NCI-H1092 treated with DMSO at 0.1 percent for 48 hours (cell line): ENCODE results near the gene PRCD.
"Not testable (repeated sequence)": the region's sequence is repeated elsewhere in the genome, so short reads cannot be mapped to it uniquely, and the experiment has no call there.

Experiments
- DNase-seq: peaks from one replicate; lab custom pipeline; 2025; lab: John Stamatoyannopoulos, UW

The PRCD gene

GRCh38 chr17:76527430-76528111 is 12.3 kb upstream of the PRCD start:
- no peak for DNase-seq

- DNase-seq = no peak
Observed at GRCh38 chr17:76528156-76528527, 11.7 kb upstream of the PRCD start.

GRCh38 chr17:76528528-76529223 is 11.2 kb upstream of the PRCD start:
- no peak for DNase-seq

GRCh38 chr17:76529224-76530094 is 10.4 kb upstream of the PRCD start:
- no peak for DNase-seq

GRCh38 chr17:76530095-76530723 is 9.6 kb upstream of the PRCD start:
- no peak for DNase-seq

GRCh38 chr17:76530811-76531485 is 8.9 kb upstream of the PRCD start:
- no peak for DNase-seq

DNA sequence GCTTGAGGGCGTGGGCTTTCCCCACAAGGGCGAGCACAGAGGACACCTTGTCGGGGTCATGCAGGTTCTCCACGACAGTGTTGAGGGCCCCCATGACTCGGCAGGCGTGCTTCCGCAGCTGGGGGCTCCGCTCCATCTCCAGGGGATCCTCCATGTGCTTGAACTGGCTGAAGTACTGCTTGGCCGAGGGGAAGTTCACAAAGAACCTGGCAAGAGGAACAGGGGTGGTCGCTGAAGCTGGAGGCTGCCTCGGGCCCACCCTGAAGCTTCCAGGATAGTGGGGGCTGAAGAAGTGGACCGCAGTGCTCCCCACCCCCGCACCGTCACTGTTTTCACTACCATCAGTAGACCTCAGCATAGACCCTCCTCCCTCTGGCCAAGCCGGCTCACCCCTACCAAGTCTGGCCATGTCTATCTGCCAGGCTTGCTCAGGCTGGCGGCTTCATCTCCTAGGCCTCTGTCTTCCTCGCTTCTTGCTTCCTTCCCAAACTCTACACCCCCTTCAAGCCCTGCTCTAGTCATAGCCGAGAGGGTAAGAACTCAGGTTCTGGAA is 8.3 kb upstream of the PRCD start:
- no peak for DNase-seq

GRCh38 chr17:76532072-76532651 is 7.7 kb upstream of the PRCD start:
- no peak for DNase-seq

DNA sequence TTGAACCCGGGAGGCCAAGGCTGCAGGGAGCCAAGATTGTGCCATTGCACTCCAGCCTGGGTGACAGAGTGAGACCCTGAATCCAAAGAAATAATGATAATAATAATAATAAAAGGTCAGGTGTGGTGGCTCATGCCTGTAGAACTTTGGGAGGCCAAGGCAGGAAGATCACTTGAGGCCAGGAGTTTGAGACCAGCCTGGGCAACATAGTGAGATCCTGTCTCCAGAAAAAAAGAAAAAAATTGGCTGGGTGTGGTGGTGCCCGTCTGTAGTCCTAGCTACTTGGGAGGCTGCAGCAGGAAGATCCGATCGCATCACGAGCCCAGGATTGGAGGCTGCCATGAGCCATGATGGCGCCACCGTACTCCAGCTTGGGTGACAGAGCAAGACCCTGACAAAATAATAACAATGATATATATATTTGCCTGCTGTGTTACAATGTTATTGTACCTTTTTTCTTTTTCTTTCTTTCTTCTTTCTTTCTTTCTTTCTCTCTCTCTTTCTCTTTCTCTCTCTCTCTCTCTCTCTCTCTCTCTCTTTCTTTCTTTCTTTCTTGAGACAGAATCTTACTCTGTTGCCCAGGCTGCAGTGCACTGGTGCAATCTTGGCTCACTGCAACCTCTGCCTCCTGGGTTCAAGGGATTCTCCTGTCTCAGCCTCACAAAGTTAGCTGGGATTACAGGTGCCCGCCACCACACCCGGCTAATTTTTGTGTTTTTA is 6.0 kb upstream of the PRCD start:
- DNase-seq = not testable (repeated sequence)

DNA sequence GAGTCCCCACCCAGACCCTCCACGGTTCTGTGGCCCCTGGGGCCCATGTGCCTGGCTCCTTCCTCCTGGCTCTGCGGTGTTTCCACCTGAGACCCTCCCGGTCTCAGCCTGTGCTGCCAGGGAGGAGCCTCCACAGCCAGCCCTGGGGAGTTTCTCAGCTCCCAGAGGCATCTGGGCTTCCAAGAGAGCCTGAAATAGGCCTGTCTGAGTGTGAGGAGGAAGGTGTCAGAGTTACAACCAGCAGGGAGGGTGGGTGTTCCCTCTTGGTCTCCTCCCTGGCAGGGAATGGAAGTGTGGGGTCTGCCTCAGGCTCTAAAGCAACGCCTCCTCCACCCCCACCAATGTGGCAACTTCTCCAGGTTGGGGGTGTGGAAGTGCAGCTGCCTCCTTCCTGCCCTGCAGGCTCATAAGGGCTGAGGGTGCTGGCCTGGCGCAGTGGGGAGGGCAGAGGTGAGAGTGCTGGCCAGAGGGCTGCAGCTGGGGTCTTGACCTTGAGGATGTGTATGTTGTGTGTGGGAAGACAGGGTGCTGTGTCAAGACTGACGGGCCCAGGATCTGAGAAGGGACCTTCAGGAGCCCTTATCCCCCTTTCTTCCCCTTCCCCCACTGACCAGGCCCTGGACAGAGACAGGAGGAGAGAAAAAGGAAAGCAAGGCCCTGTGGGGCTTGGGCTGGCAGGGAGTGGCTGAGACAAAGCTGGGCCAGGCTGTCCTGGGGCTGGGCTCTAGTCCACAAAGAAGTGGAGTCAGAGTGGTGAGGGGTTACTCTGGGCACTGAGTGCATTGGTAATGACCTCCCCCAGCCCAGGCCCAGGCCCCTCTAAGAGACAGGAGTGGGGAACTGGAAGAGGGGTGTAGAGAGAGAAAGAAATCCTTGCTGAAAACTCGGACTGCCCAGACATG is 4.8 kb upstream of the PRCD start:
- DNase-seq = no peak

DNA sequence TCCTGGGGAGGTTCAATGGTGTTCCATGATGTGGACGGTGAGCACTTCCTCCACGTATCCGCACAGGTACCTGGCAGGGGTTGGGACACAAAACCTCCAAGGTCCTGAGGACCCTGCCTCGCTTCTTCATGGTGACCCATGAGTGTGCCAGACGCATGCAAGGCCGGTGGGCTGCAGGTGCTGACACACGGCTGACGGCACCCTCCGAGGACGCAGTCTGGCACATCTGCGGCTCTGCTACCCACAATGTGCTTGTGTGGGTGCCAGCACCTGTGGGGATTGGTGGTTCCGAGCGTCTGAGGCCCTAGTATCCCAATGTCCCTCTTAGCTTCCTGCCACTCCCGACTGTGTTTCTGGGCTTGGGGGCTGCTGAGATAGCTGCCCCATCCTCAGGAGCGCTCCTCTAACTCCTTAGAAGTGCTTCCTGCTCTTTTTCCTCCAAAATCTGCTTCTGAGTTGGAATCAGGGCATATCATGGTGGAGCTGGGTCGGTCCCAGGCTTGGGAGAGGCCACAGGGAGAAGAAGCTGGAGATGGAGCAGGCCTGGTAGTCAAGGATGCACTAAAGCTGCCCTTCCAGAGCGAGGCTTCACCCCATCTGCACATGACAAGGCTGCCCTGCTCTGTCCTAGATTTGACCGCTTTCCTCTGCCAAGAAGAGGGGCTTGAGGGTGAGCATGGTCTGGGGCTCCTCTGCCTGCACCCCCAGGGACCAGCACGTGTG is 3.9 kb upstream of the PRCD start:
- no peak for DNase-seq

DNA sequence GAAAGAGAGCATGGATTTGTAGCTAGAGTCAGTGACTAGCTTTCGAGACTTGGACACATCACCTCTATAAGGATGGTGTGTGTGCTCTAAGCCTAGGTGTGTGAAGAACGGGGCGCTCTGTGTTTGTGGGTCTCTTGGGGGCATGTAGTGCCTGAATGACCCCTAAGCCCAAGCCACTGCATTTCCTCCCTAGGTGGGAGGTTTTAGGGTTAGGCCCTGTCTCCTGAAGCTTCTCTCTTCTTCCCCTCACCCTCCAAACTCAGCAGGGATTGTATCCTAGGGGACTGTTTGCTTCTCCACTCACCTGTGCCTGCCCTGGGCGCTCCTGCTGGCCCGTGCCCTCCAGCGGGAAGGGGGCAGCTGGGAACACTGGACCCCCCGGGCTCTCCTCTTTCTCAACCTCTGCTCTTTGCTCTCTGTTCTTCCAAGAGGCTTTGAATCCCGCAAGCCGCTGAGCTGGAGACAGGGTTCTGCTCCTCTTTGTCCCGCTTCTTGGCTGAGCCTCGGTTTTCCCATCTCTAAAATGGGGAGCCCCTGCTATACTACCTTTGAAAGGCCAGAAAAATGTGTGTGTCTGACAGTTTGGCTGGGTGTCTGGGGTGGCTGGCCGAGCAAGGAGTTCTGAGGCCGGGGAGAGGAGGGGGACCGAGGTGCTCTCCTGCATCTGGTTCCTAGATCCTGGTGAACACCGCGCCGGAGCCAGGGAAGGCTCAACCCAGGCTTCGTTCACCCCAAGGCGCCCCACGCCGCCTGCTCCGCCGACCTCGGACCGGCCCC is 3.1 kb upstream of the PRCD start:
- no peak for DNase-seq

DNA sequence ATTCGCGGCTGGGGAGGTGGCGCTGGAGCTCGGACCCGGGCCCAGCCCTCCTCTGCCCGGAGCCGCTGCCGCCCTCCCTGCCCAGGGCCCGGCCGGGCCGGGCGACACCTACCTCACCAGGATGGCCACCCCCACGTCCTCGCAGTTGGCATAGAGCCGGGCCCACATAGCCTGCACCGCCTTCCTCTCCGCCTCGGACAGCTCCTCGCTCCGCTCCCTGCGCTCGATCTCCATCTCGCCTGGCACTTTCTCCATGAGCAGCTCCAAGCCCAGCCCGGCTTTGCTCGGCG is 2.6 kb upstream of the PRCD start:
- no peak for DNase-seq

- no peak for DNase-seq
Observed at GRCh38 chr17:76537578-76538280, 2.1 kb upstream of the PRCD start, which contains the start of gene CYGB. CYGB (minus strand) TSS chr17:76537709; CDS start chr17:76537542, 167 bp downstream.

- no peak for DNase-seq
Observed at GRCh38 chr17:76538281-76538931, 1.4 kb upstream of the PRCD start.

DNA sequence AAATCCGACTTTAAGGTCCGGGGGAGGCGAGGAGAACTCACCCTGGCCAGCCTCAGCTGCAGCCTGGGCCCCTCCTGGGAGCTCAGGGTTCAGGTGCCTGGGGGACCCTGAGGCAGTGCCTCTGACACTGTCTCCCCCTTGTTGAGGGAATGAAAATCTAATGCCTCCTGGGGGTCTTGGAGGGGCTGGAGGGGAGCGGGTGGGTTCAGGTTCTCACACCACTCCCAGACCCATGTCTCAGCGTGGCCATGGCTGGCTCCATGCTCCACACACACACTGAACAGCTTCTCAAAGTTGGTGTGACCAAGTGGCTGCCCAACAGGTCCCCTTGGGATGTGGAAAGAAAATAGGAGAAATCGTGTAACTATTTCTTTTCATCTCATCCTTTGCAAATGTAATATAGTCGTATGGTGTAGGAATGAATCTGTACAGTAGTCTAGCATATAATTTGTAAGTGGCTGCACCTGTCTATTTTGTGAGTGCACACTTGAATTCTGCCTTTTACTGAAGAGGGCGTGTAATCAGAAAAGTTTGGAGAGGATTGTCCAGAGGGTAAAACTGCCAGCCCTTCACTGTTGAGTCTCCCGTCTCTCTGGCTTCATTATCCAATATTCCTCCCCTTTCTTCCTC is 788 bp upstream of the PRCD start:
- no peak for DNase-seq
